H1 (cell line): ENCODE data around the gene SLN. TPM values are rescaled to one million over a fixed set of nuclear protein-coding genes. Genes with fewer than 3 reads are reported as not detected.

Experiments
- CTCF ChIA-PET: fragments of 300-600 bp; sonication (Branson Sonifier 250); formaldehyde crosslinking; loops from one replicate; lab custom pipeline; 2021; ENCODE audit not compliant: partially characterized antibody; lab: Charles Lee
- POLR2A ChIA-PET: fragments of 300-600 bp; sonication (Branson Sonifier 250); formaldehyde crosslinking; loops from one replicate; lab custom pipeline; 2021; ENCODE audit warnings: inconsistent platforms; ENCODE audit not compliant: partially characterized antibody; lab: Charles Lee
- DNase-seq, 2 experiments: peaks; one replicate each; pipeline versions ENCODE4 v3.0.0 to v3.0.0-alpha.2; 2010 to 2022; ENCODE audit warnings: low spot score in 2 of 2, low read depth in 1 of 2, mixed read lengths in 1 of 2
- FAIRE-seq: peaks from 2 replicates; lab custom pipeline; 2011; peaks lifted over from hg19 to GRCh38; lab: Jason Lieb, UNC
- H2AFZ ChIP-seq: 2 replicates; pipeline ENCODE4 v1.8.1; 2012; ENCODE audit warnings: low read length, inconsistent platforms
- H2AK5ac ChIP-seq: 2 replicates; pipeline ENCODE4 v1.6.1; 2013; ENCODE audit warnings: low read depth, low read length
- H2BK120ac ChIP-seq: replicated peaks from 2 replicates; pipeline ENCODE3; 2013; ENCODE audit warnings: low read depth, low read length, inconsistent platforms
- H2BK12ac ChIP-seq: 2 replicates; pipeline ENCODE4 v1.6.1; 2013; ENCODE audit warnings: low read depth, low read length
- H2BK15ac ChIP-seq: 2 replicates; pipeline ENCODE4 v1.6.1; 2013; ENCODE audit warnings: low read length
- H2BK20ac ChIP-seq: 2 replicates; pipeline ENCODE4 v1.6.1; 2013; ENCODE audit warnings: low read length
- H2BK5ac ChIP-seq: 2 replicates; pipeline ENCODE4 v1.6.1; 2013; ENCODE audit warnings: low read depth, low read length
- H3K14ac ChIP-seq: 2 replicates; pipeline ENCODE4 v1.6.1; 2013; ENCODE audit warnings: inconsistent platforms; ENCODE audit not compliant: insufficient read length
- H3K18ac ChIP-seq: 2 replicates; pipeline ENCODE4 v1.6.1; 2013; ENCODE audit warnings: low read length; ENCODE audit errors: extremely low read depth
- H3K23ac ChIP-seq: 2 replicates; pipeline ENCODE4 v1.6.1; 2013; ENCODE audit warnings: inconsistent platforms; ENCODE audit not compliant: insufficient read length
- H3K23me2 ChIP-seq: 2 replicates; pipeline ENCODE4 v1.6.1; 2013; ENCODE audit warnings: low read depth, low read length
- H3K27ac ChIP-seq: 2 replicates; pipeline ENCODE4 v1.6.1; 2011; ENCODE audit warnings: low read depth, low read length, inconsistent platforms
- H3K27me3 ChIP-seq, 4 experiments: replicated peaks in 1 of 4; 1 replicate in 1 of 4; 2 replicates in 3 of 4; pipeline versions ENCODE4 v1.6.1 to v1.8.1; 2011 to 2013; ENCODE audit warnings: low read length in 3 of 4, mild to moderate bottlenecking in 3 of 4, inconsistent platforms in 2 of 4, mixed read lengths in 2 of 4, moderate library complexity in 1 of 4; ENCODE audit not compliant: control insufficient read depth in 3 of 4, insufficient read depth in 3 of 4; ENCODE audit errors: extremely low read depth in 1 of 4
- H3K36me3 ChIP-seq, 4 experiments: 2 replicates each; pipeline versions ENCODE4 v1.6.1 to v1.8.1; 2011 to 2013; ENCODE audit warnings: mild to moderate bottlenecking in 4 of 4, low read length in 3 of 4, moderate library complexity in 2 of 4, control low read depth in 1 of 4, inconsistent platforms in 1 of 4; ENCODE audit not compliant: insufficient read depth in 4 of 4, control insufficient read depth in 2 of 4
- H3K4ac ChIP-seq: replicated peaks from 2 replicates; pipeline ENCODE3; 2013; ENCODE audit warnings: low read length, low read depth, mixed read lengths, inconsistent platforms; ENCODE audit not compliant: insufficient read length
- H3K4me1 ChIP-seq, 4 experiments: replicated peaks in 1 of 4; 1 replicate in 1 of 4; 2 replicates in 3 of 4; pipeline versions ENCODE4 v1.6.1 to v1.8.1; 2011 to 2013; ENCODE audit warnings: low read length in 3 of 4, inconsistent platforms in 2 of 4, mixed read lengths in 1 of 4; ENCODE audit not compliant: insufficient read depth in 4 of 4, control insufficient read depth in 3 of 4
- H3K4me2 ChIP-seq, 2 experiments: 2 replicates each; pipeline versions ENCODE4 v1.6.1 to v1.8.1; 2011 to 2013; ENCODE audit warnings: low read depth in 2 of 2, low read length in 2 of 2, control low read depth in 1 of 2, inconsistent platforms in 1 of 2, mild to moderate bottlenecking in 1 of 2; ENCODE audit not compliant: insufficient read depth in 1 of 2
- H3K4me3 ChIP-seq, 4 experiments: fragments of 200-600, 300-600 bp in 1 of 4; sonication (generic), shearing (Covaris generic), sonication (Bioruptor Twin) in 1 of 4; 2 replicates each; pipeline versions ENCODE4 v1.5.1 to v1.8.1; 2011 to 2016; ENCODE audit warnings: low read length in 4 of 4, low read depth in 3 of 4, control low read depth in 2 of 4, inconsistent platforms in 2 of 4, mild to moderate bottlenecking in 2 of 4, mixed read lengths in 1 of 4, moderate library complexity in 1 of 4; ENCODE audit not compliant: insufficient read depth in 2 of 4; ENCODE audit errors: extremely low read depth in 1 of 4
- H3K56ac ChIP-seq: replicated peaks from 2 replicates; pipeline ENCODE3; 2013; ENCODE audit warnings: low read depth, mild to moderate bottlenecking, mixed read lengths, low read length, inconsistent platforms; ENCODE audit not compliant: insufficient read length
- H3K79me1 ChIP-seq: 2 replicates; pipeline ENCODE4 v1.6.1; 2013; ENCODE audit warnings: low read depth, low read length, control low read depth
- H3K79me2 ChIP-seq, 2 experiments: 2 replicates each; pipeline versions ENCODE4 v1.6.1 to v1.8.1; 2012 to 2013; ENCODE audit warnings: low read length in 2 of 2, mild to moderate bottlenecking in 2 of 2, inconsistent platforms in 1 of 2; ENCODE audit not compliant: insufficient read depth in 2 of 2, control insufficient read depth in 1 of 2
- H3K9ac ChIP-seq, 4 experiments: replicated peaks in 1 of 4; 1 replicate in 1 of 4; 2 replicates in 3 of 4; pipeline versions ENCODE4 v1.6.1 to v1.8.1; 2011 to 2013; ENCODE audit warnings: low read depth in 3 of 4, low read length in 3 of 4, control low read depth in 2 of 4, mild to moderate bottlenecking in 2 of 4, moderate library complexity in 2 of 4, inconsistent platforms in 1 of 4; ENCODE audit errors: extremely low read depth in 1 of 4
- H3K9me3 ChIP-seq, 2 experiments: 2 replicates each; pipeline versions ENCODE4 v1.6.1 to v1.8.1; 2012 to 2013; ENCODE audit warnings: mild to moderate bottlenecking in 2 of 2, moderate library complexity in 2 of 2, control low read depth in 1 of 2, inconsistent platforms in 1 of 2, low read depth in 1 of 2, low read length in 1 of 2, mixed read lengths in 1 of 2; ENCODE audit not compliant: insufficient read depth in 2 of 2
- H4K20me1 ChIP-seq, 2 experiments: replicated peaks in 1 of 2; 2 replicates each; pipeline versions ENCODE3 to v1.8.1; 2011 to 2013; ENCODE audit warnings: inconsistent platforms in 2 of 2, low read length in 2 of 2, mild to moderate bottlenecking in 1 of 2; ENCODE audit not compliant: insufficient read depth in 2 of 2, control insufficient read depth in 1 of 2
- H4K5ac ChIP-seq: 2 replicates; pipeline ENCODE4 v1.6.1; 2013; ENCODE audit warnings: low read length, low read depth, mixed read lengths, inconsistent platforms; ENCODE audit not compliant: insufficient read length
- H4K8ac ChIP-seq: 2 replicates; pipeline ENCODE4 v1.8.0; 2013; ENCODE audit warnings: mild to moderate bottlenecking, moderate library complexity, low read length, inconsistent platforms; ENCODE audit not compliant: insufficient read depth; ENCODE audit errors: extremely low read depth
- H4K91ac ChIP-seq: replicated peaks from 2 replicates; pipeline ENCODE3; 2013; ENCODE audit warnings: low read length, mixed read lengths, inconsistent platforms; ENCODE audit not compliant: insufficient read length
- BRCA1 ChIP-seq: IDR thresholded peaks from 2 replicates; pipeline ENCODE4 v1.6.1; 2012; ENCODE audit warnings: low read depth, low read length, improper control_type of control experiment
- CBX5 ChIP-seq: fragments of 300-800, 300-1000 bp; sonication (generic); IDR thresholded peaks from 2 replicates; pipeline ENCODE4 v1.7.1; 2016; ENCODE audit warnings: antibody characterized with exemption, low read length, low read depth
- CHD1 ChIP-seq: IDR thresholded peaks from 2 replicates; pipeline ENCODE4 v1.6.1; 2012; ENCODE audit warnings: low read depth, low read length, improper control_type of control experiment
- FOSL1 ChIP-seq: IDR thresholded peaks from 2 replicates; pipeline ENCODE4 v1.6.1; 2011; ENCODE audit warnings: mild to moderate bottlenecking, low read depth, low read length, moderate library complexity; ENCODE audit not compliant: insufficient read depth
- GTF2F1 ChIP-seq: IDR thresholded peaks from 2 replicates; pipeline ENCODE4 v1.6.1; 2012; ENCODE audit warnings: low read depth, low read length, improper control_type of control experiment, borderline replicate concordance
- HDAC2 ChIP-seq, 2 experiments: fragments of 300-600 bp in 1 of 2; sonication (generic) in 1 of 2; IDR thresholded peaks; 2 replicates each; pipeline ENCODE4 v1.6.1; 2011 to 2012; ENCODE audit warnings: low read depth in 2 of 2, low read length in 2 of 2, mild to moderate bottlenecking in 2 of 2, moderate library complexity in 2 of 2, borderline replicate concordance in 1 of 2, inconsistent platforms in 1 of 2
- JUN ChIP-seq: IDR thresholded peaks from 2 replicates; pipeline ENCODE4 v1.6.1; 2011; ENCODE audit warnings: low read depth, mild to moderate bottlenecking, improper control_type of control experiment, low read length
- KDM4A ChIP-seq: IDR thresholded peaks from one replicate; pipeline ENCODE4 v1.7.1; 2012; ENCODE audit warnings: low read depth, mild to moderate bottlenecking, moderate library complexity, low read length, inconsistent platforms; ENCODE audit not compliant: severe bottlenecking
- KDM5A ChIP-seq: fragments of 200-600 bp; IDR thresholded peaks from 2 replicates; pipeline ENCODE4 v1.7.1; 2012; ENCODE audit warnings: mild to moderate bottlenecking, low read length, inconsistent platforms, mixed read lengths
- POLR2AphosphoS5 ChIP-seq: IDR thresholded peaks from 2 replicates; pipeline ENCODE4 v1.6.1; 2011; ENCODE audit warnings: low read depth, low read length
- SP4 ChIP-seq: IDR thresholded peaks from 2 replicates; pipeline ENCODE4 v1.6.1; 2012; ENCODE audit warnings: low read length, inconsistent platforms
- WGBS, 2 experiments: shearing (Covaris generic) in 1 of 2; methylation state at CpG; one replicate each; pipeline versions ENCODE4 v1.1.6 to v1.1.7; 2013 to 2015; ENCODE audit warnings: low lambda C conversion rate in 2 of 2, mixed read lengths in 2 of 2, inconsistent platforms in 1 of 2, low coverage in 1 of 2, missing lambda C conversion rate in 1 of 2; ENCODE audit not compliant: insufficient replicate concordance in 2 of 2, insufficient coverage in 1 of 2, insufficient read length in 1 of 2; ENCODE audit errors: extremely low coverage in 1 of 2, missing lambda C conversion rate in 1 of 2; 5-methylcytosine and 5-hydroxymethylcytosine counted together
- polyA plus RNA-seq, 7 experiments: library from polyadenylated mRNA; depleted of rRNA in 3 of 7; stranded (reverse) in 5 of 7; unstranded in 2 of 7; fragments of >200 nt in 5 of 7; fragments of 200-250 nt in 2 of 7; gene quantifications; 1 replicate in 5 of 7; 2 replicates in 1 of 7; 4 replicates in 1 of 7; pipeline versions ENCODE4 v1.2.1 to v1.2.3, GENCODE V29; 2011 to 2013; ENCODE audit warnings: missing spikeins in 2 of 7, mixed read lengths in 2 of 7
- total RNA-seq: library from RNA; stranded (reverse); fragmentation: NEBNext Ultra II Directional; extraction: Animal tissue kit (Norgen Biotek cat#: 25700); gene quantifications from 2 replicates; pipeline ENCODE4 v1.2.1, GENCODE V29; 2021
- TF ChIP-seq, protein P1 (sequence below): IDR thresholded peaks from 2 replicates; pipeline ENCODE4 v1.6.1; 2011; ENCODE audit warnings: low read length, improper control_type of control experiment

The SLN gene
- total and polyA plus RNA-seq, 2 of the 8 experiments (the other 6 are each of a cell fraction or from before 2014, with no cell fraction given) = not detected

DNA sequence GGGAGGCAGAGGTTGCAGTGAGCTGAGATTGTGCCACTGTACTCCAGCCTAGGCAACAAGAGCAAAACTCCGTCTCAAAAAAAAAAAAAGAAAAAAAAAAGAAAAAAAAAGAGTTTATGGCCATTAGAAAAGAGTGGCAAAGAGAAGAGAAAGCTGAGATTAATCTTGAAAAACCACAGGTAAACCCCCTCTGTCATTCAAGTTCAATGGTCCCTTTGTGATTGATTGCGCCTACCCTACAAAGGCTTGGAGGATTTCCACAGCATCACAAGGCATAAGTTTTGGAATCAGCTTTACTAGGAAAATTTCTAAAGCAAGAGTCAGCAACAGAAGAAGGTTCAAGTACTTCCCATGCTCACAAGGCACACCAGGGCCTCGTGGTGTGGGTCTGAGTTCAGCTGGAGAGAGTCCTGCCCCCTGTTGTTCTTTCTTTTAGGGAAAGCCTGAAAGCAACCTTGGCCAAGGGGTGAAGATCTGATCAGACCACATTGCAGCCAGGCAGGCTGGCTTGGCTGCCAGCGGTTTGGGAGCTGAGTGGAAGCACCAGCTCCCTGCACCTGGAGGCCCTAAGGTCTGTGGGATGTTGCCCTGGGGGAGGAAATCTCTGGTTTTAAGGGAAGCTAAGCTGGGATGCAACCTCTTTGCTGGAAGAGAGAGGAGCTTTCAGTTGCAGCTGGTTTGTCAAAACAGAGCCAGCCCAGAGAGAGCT lies 41.8 kb downstream of the SLN start:
- H3K4me3 ChIP-seq = no peak overlapping the region
- H4K5ac ChIP-seq = no peak overlapping the region
- H2AK5ac ChIP-seq = no peak overlapping the region
- no peak overlapping the region for H2BK120ac ChIP-seq
- no peak overlapping the region for H2BK12ac ChIP-seq
- no peak overlapping the region for H2BK15ac ChIP-seq
- no peak overlapping the region for H2BK5ac ChIP-seq
- H3K79me1 ChIP-seq = no peaks in the 10 kb centered on the region
- H3K79me2 ChIP-seq = no peaks in the 10 kb centered on the region
- no peak overlapping the region for H3K9ac ChIP-seq
- H4K8ac ChIP-seq = peak overlapping the region; percentile 84; the same call in 1 of the 2 replicates
- H3K23ac ChIP-seq = no peak overlapping the region
- 63% methylated on average over 3 of the region's 4 CpGs; no CpG with 5 or more reads in 1 of the 2 experiments for WGBS, 2 experiments
- no peak overlapping the region for H3K14ac ChIP-seq
- peak overlapping the region; percentile 51 for H4K91ac ChIP-seq
- H3K56ac ChIP-seq = no peak overlapping the region
- no peaks in the 10 kb centered on the region for H3K27me3 ChIP-seq
- no peaks in the 10 kb centered on the region for H4K20me1 ChIP-seq
- H3K18ac ChIP-seq = no peak overlapping the region
- no peak for FAIRE-seq
- peak overlapping the region; percentile 28 for H2AFZ ChIP-seq
- no peak overlapping the region for H3K27ac ChIP-seq
- H3K4ac ChIP-seq = no peak overlapping the region
- DNase-seq = no peak
- H3K36me3 ChIP-seq = no peaks in the 10 kb centered on the region
- H3K23me2 ChIP-seq = no peaks in the 10 kb centered on the region
- H3K9me3 ChIP-seq = no peaks in the 10 kb centered on the region
- ChIA-PET POLR2A (no interaction called here), CTCF (interaction anchor here (0.8 to 7.5 kb wide), 12 partner anchors 9 to 177 kb away, joined by 3 to 149 read pairs (median 4); no protein-coding TSS in a partner anchor)
- no peak overlapping the region; a peak in 1 of 4 replicates for H3K4me2 ChIP-seq
- no peak overlapping the region for H2BK20ac ChIP-seq
- peaks cover 3 to 13% (median 6%) of the 10 kb centered on the region in 4 experiments; a peak in 4 of 7 replicates for H3K4me1 ChIP-seq
- TF ChIP-seq KDM4A (no peak), BRCA1 (no peak), KDM5A (no peak), FOSL1 (no peak), GTF2F1 (no peak), JUN (no peak), CBX5 (no peak), SP4 (no peak), CHD1 (no peak), POLR2AphosphoS5 (no peak), HDAC2 (IDR thresholded peaks at IDR 0.05; ENCODE audit: borderline replicate concordance in 1 of 2, low read depth in 2 of 2, low read length in 2 of 2) (no peak)
- TF ChIP-seq, protein P1, sequence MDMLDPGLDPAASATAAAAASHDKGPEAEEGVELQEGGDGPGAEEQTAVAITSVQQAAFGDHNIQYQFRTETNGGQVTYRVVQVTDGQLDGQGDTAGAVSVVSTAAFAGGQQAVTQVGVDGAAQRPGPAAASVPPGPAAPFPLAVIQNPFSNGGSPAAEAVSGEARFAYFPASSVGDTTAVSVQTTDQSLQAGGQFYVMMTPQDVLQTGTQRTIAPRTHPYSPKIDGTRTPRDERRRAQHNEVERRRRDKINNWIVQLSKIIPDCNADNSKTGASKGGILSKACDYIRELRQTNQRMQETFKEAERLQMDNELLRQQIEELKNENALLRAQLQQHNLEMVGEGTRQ = no peak
